A172 (cell line): Measurements from ENCODE around the gene ST3GAL3. TPM values are rescaled to one million over a fixed set of nuclear protein-coding genes. Genes with fewer than 3 reads are reported as not detected.

Source experiments
- DNase-seq: peaks from one replicate; pipeline ENCODE4 v3.0.0-alpha.2; 2015; ENCODE audit warnings: low spot score
- total RNA-seq: library from RNA; depleted of rRNA; stranded (reverse); fragments of >200 nt; shearing (Covaris generic); gene quantifications from 2 replicates; pipeline ENCODE4 v1.2.3, GENCODE V29; 2014; rRNA removed

The ST3GAL3 gene
- total RNA-seq, 1 experiment from 2014 or later = 7.4 TPM

DNA sequence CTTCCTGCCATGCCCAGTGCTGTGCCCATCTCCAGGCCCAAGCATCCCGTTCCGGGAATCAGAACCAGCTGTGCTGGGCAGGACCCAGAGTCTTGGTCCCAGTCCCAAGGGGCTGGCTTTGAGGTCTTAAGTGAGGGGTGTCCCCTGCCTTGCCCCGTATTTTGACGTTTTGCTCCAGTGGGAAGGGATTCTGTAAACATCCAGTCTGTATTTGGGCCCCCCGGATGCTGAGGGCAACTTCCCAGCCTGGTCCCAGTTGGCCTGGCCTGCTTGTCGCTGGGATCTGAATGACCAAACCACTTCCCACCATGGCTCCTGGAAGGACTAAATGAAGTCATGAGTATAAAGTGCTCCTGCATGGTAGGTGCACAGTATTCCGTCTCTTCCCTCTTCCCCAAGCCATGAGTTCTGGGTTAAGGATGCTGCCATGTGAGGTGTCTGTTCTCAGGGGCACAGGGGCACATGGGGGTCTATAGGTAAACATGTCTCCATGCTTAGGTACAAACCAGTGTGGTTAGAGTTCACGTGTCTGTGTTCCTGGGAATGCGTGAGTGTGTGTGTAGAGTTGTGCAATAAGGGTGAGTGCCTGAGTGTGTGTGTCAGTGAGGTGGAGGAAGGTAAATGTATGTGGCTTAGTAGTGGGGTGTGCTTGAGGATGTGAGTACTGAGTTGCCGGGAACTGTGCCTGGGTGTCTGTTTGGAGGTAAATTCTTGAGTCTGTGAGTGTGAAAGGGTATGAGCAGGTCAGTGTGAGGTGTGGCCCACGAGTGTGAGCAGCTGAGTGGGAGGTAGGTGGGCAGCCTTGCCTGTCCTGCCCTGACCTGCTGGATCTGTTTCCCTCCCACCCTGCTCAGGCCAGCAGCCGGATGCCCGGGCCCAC lies 273.2 kb downstream of the ST3GAL3 start:
- DNase-seq = no peak

Other genes with a start within 250 kb of the ST3GAL3 start
- 25.2 and 27.4 TPM in 2 replicates for gene PTPRF, start 176.7 kb upstream of the ST3GAL3 start, total RNA-seq
- gene KDM4A, start 57.4 kb upstream of the ST3GAL3 start, total RNA-seq = 21.8 and 26.2 TPM in 2 replicates
- not detected in 2 replicates for gene ARTN, start 226.3 kb downstream of the ST3GAL3 start, total RNA-seq
- gene IPO13, start 239.4 kb downstream of the ST3GAL3 start, total RNA-seq = 23.9 and 25.2 TPM in 2 replicates